Cardiac fibroblast (primary cell): ENCODE results near the gene SLC26A4.

ENCODE experiments used
- DNase-seq, 2 donors: peaks; one replicate each; pipeline versions ENCODE4 v3.0.0 to v3.0.0-alpha.2; 2010; ENCODE audit warnings: low read depth in 2 of 2
- H3K4me3 ChIP-seq, 2 donors: replicated peaks in 1 of 2; 1 replicate in 1 of 2; 2 replicates in 1 of 2; pipeline ENCODE4 v1.5.1; 2011; ENCODE audit warnings: low read depth in 2 of 2, low read length in 2 of 2, mild to moderate bottlenecking in 2 of 2, moderate library complexity in 1 of 2
- CTCF ChIP-seq: IDR thresholded peaks from one replicate; pipeline ENCODE4 v1.5.1; 2011; ENCODE audit warnings: low read depth, mild to moderate bottlenecking, low read length, inconsistent platforms

Gene SLC26A4

GRCh38 chr7:107700570-107700969, 39.9 kb downstream of the SLC26A4 start:
- no peak overlapping the region for H3K4me3 ChIP-seq
- DNase-seq = peak in 1 of 2 donors; percentile 31
- no peak for TF ChIP-seq CTCF

GRCh38 chr7:107701191-107701590, 40.6 kb downstream of the SLC26A4 start:
- DNase-seq = no peak
- no peak for TF ChIP-seq CTCF

GRCh38 chr7:107703219-107703618, 42.6 kb downstream of the SLC26A4 start:
- no peak for TF ChIP-seq CTCF
- no peak for DNase-seq
- no peak overlapping the region for H3K4me3 ChIP-seq

More at GRCh38 chr7:107701191-107701590, 40.6 kb downstream of the SLC26A4 start:
- no peak overlapping the region for H3K4me3 ChIP-seq

GRCh38 chr7:107703872-107704271, 43.2 kb downstream of the SLC26A4 start:
- TF ChIP-seq CTCF = no peak
- DNase-seq = no peak

GRCh38 chr7:107708956-107709355, 48.3 kb downstream of the SLC26A4 start:
- DNase-seq = peak in 1 of 2 donors; percentile 20
- no peak overlapping the region for H3K4me3 ChIP-seq
- no peak for TF ChIP-seq CTCF

More at GRCh38 chr7:107703872-107704271, 43.2 kb downstream of the SLC26A4 start:
- H3K4me3 ChIP-seq = no peak overlapping the region

GRCh38 chr7:107711301-107711700, 50.7 kb downstream of the SLC26A4 start:
- no peak overlapping the region for H3K4me3 ChIP-seq
- DNase-seq = peak in 1 of 2 donors; percentile 60
- no peak for TF ChIP-seq CTCF

GRCh38 chr7:107712025-107712424, 51.4 kb downstream of the SLC26A4 start:
- TF ChIP-seq CTCF = no peak
- DNase-seq = no peak
- H3K4me3 ChIP-seq = no peak overlapping the region
